Measurements from ENCODE around the gene OTX1. TPM values are rescaled to one million over a fixed set of nuclear protein-coding genes. Genes with fewer than 3 reads are reported as not detected.
"Not testable (repeated sequence)": the region's sequence is repeated elsewhere in the genome, so short reads cannot be mapped to it uniquely, and the experiment has no call there.

Gene OTX1
- under 1 TPM; 0.08 to 0.30 TPM for total RNA-seq

- Mint-ChIP-seq H3K27ac (no peak within 1 kb of the TSS), H3K4me1 (peaks cover 59% of the 10 kb centered on the region)
- POLR2A ChIA-PET, result no interaction called here
These were observed at the start of gene OTX1 for GRCh38 chr2:63050334-63051041. Gene OTX1 (plus strand): TSS chr2:63050830. CDS start chr2:63052991, 2,161 bp downstream.

GRCh38 chr2:63001576-63001975 is 49.1 kb upstream of the OTX1 start:
- no peak overlapping the region for H3K27ac Mint-ChIP-seq
- ChIA-PET CTCF (interaction anchor here (0.8 to 1.6 kb wide), 2 partner anchors 9 to 423 kb away, joined by 3 to 4 read pairs; no protein-coding TSS in a partner anchor), POLR2A (no interaction called here)
- H3K27me3 Mint-ChIP-seq, result no peaks in the 10 kb centered on the region
- H3K4me3 Mint-ChIP-seq, result no peak overlapping the region
- H3K36me3 Mint-ChIP-seq (ENCODE audit: low read depth), result peaks cover 2% of the 10 kb centered on the region
- H3K4me1 Mint-ChIP-seq, result no peaks in the 10 kb centered on the region
- H3K9me3 Mint-ChIP-seq, result no peaks in the 10 kb centered on the region
- no peak for DNase-seq

More at GRCh38 chr2:63050334-63051041, at the start of gene OTX1:
- CTCF ChIA-PET, result no interaction called here
- peak; percentile 70 for DNase-seq
- Mint-ChIP-seq H3K9me3 (no peaks in the 10 kb centered on the region), H3K36me3 (ENCODE audit: low read depth) (no peaks in the 10 kb centered on the region), H3K27me3 (peaks cover 81% of the 10 kb centered on the region), H3K4me3 (peak within 1 kb of the TSS; percentile 74)

- Mint-ChIP-seq H3K27ac (no peak overlapping the region), H3K4me3 (no peak overlapping the region), H3K27me3 (no peaks in the 10 kb centered on the region), H3K36me3 (ENCODE audit: low read depth) (no peaks in the 10 kb centered on the region), H3K4me1 (no peaks in the 10 kb centered on the region), H3K9me3 (no peaks in the 10 kb centered on the region)
- ChIA-PET POLR2A (no interaction called here), CTCF (interaction anchor here (1.6 kb wide), 1 partner anchor 422 kb away, joined by 3 read pairs; no protein-coding TSS in a partner anchor)
- DNase-seq, result no peak
These were observed 47.3 kb upstream of the OTX1 start for GRCh38 chr2:63003351-63003750.

- no peaks in the 10 kb centered on the region for H3K9me3 Mint-ChIP-seq
- H3K36me3 Mint-ChIP-seq (ENCODE audit: low read depth), result no peaks in the 10 kb centered on the region
- H3K27ac Mint-ChIP-seq, result no peak overlapping the region
- no peaks in the 10 kb centered on the region for H3K4me1 Mint-ChIP-seq
- POLR2A ChIA-PET, result no interaction called here
- CTCF ChIA-PET, result no interaction called here
- no peaks in the 10 kb centered on the region for H3K27me3 Mint-ChIP-seq
- DNase-seq, result no peak
- H3K4me3 Mint-ChIP-seq, result no peak overlapping the region
These were observed 42.7 kb upstream of the OTX1 start for GRCh38 chr2:63007813-63008458.

- Mint-ChIP-seq H3K4me1 (no peaks in the 10 kb centered on the region), H3K9me3 (no peaks in the 10 kb centered on the region), H3K27me3 (no peaks in the 10 kb centered on the region), H3K27ac (no peak overlapping the region), H3K36me3 (ENCODE audit: low read depth) (no peaks in the 10 kb centered on the region), H3K4me3 (no peak overlapping the region)
- POLR2A ChIA-PET, result no interaction called here
- DNase-seq, result no peak
- CTCF ChIA-PET, result no interaction called here
These were observed 41.8 kb upstream of the OTX1 start for GRCh38 chr2:63008838-63009237.

- Mint-ChIP-seq H3K4me1 (no peaks in the 10 kb centered on the region), H3K27ac (no peak overlapping the region), H3K9me3 (no peaks in the 10 kb centered on the region), H3K4me3 (no peak overlapping the region), H3K27me3 (no peaks in the 10 kb centered on the region), H3K36me3 (ENCODE audit: low read depth) (no peaks in the 10 kb centered on the region)
- CTCF ChIA-PET, result no interaction called here
- POLR2A ChIA-PET, result no interaction called here
- no peak for DNase-seq
These were observed 41.1 kb upstream of the OTX1 start for GRCh38 chr2:63009490-63009889.

GRCh38 chr2:63012541-63012940 is 38.1 kb upstream of the OTX1 start:
- no peaks in the 10 kb centered on the region for H3K27me3 Mint-ChIP-seq
- H3K36me3 Mint-ChIP-seq (ENCODE audit: low read depth), result no peaks in the 10 kb centered on the region
- DNase-seq, result no peak
- no peaks in the 10 kb centered on the region for H3K4me1 Mint-ChIP-seq
- POLR2A ChIA-PET, result no interaction called here
- no peaks in the 10 kb centered on the region for H3K9me3 Mint-ChIP-seq
- CTCF ChIA-PET, result no interaction called here
- no peak overlapping the region for H3K27ac Mint-ChIP-seq
- H3K4me3 Mint-ChIP-seq, result no peak overlapping the region

GRCh38 chr2:63013438-63013837 is 37.2 kb upstream of the OTX1 start:
- no peak for DNase-seq
- ChIA-PET POLR2A (no interaction called here), CTCF (no interaction called here)
- H3K36me3 Mint-ChIP-seq (ENCODE audit: low read depth), result no peaks in the 10 kb centered on the region
- no peaks in the 10 kb centered on the region for H3K27me3 Mint-ChIP-seq
- no peak overlapping the region for H3K4me3 Mint-ChIP-seq
- no peaks in the 10 kb centered on the region for H3K9me3 Mint-ChIP-seq
- no peaks in the 10 kb centered on the region for H3K4me1 Mint-ChIP-seq
- no peak overlapping the region for H3K27ac Mint-ChIP-seq

GRCh38 chr2:63015389-63015788 is 35.2 kb upstream of the OTX1 start:
- ChIA-PET CTCF (no interaction called here), POLR2A (no interaction called here)
- H3K27me3 Mint-ChIP-seq, result no peaks in the 10 kb centered on the region
- H3K9me3 Mint-ChIP-seq, result no peaks in the 10 kb centered on the region
- no peak for DNase-seq
- no peaks in the 10 kb centered on the region for H3K36me3 Mint-ChIP-seq (ENCODE audit: low read depth)
- H3K4me1 Mint-ChIP-seq, result no peaks in the 10 kb centered on the region
- H3K4me3 Mint-ChIP-seq, result no peak overlapping the region
- no peak overlapping the region for H3K27ac Mint-ChIP-seq

- ChIA-PET POLR2A (no interaction called here), CTCF (no interaction called here)
- Mint-ChIP-seq H3K27me3 (no peaks in the 10 kb centered on the region), H3K27ac (no peak overlapping the region), H3K9me3 (no peaks in the 10 kb centered on the region), H3K4me1 (no peaks in the 10 kb centered on the region), H3K4me3 (no peak overlapping the region), H3K36me3 (ENCODE audit: low read depth) (no peaks in the 10 kb centered on the region)
- DNase-seq, result no peak
These were observed 32.2 kb upstream of the OTX1 start for GRCh38 chr2:63018439-63018838.

GRCh38 chr2:63019686-63020085 is 30.9 kb upstream of the OTX1 start:
- CTCF ChIA-PET, result interaction anchor here (0.7 kb wide), 1 partner anchor 123 kb away, joined by 4 read pairs; no protein-coding TSS in a partner anchor
- H3K27ac Mint-ChIP-seq; H3K27me3 Mint-ChIP-seq; H3K4me3 Mint-ChIP-seq; H3K9me3 Mint-ChIP-seq; DNase-seq; H3K36me3 Mint-ChIP-seq (ENCODE audit: low read depth); H3K4me1 Mint-ChIP-seq; POLR2A ChIA-PET: not testable (repeated sequence)

- ChIA-PET CTCF (interaction anchor here (0.6 kb wide), 1 partner anchor 224 kb away, joined by 5 read pairs; no protein-coding TSS in a partner anchor), POLR2A (no interaction called here)
- Mint-ChIP-seq H3K27ac (no peak overlapping the region), H3K4me3 (no peak overlapping the region), H3K36me3 (ENCODE audit: low read depth) (no peaks in the 10 kb centered on the region), H3K9me3 (no peaks in the 10 kb centered on the region), H3K27me3 (no peaks in the 10 kb centered on the region), H3K4me1 (no peaks in the 10 kb centered on the region)
- DNase-seq, result no peak
These were observed 27.2 kb upstream of the OTX1 start for GRCh38 chr2:63023444-63023843.

GRCh38 chr2:63027220-63027619 is 23.4 kb upstream of the OTX1 start:
- H3K27me3 Mint-ChIP-seq, result no peaks in the 10 kb centered on the region
- CTCF ChIA-PET, result no interaction called here
- H3K4me1 Mint-ChIP-seq, result no peaks in the 10 kb centered on the region
- no peaks in the 10 kb centered on the region for H3K36me3 Mint-ChIP-seq (ENCODE audit: low read depth)
- no peak overlapping the region for H3K27ac Mint-ChIP-seq
- DNase-seq, result no peak
- H3K4me3 Mint-ChIP-seq, result no peak overlapping the region
- H3K9me3 Mint-ChIP-seq, result no peaks in the 10 kb centered on the region
- POLR2A ChIA-PET, result no interaction called here

GRCh38 chr2:63029058-63029457 is 21.6 kb upstream of the OTX1 start:
- CTCF ChIA-PET, result no interaction called here
- no peaks in the 10 kb centered on the region for H3K4me1 Mint-ChIP-seq
- no peaks in the 10 kb centered on the region for H3K36me3 Mint-ChIP-seq (ENCODE audit: low read depth)
- H3K4me3 Mint-ChIP-seq, result no peak overlapping the region
- no peak for DNase-seq
- POLR2A ChIA-PET, result no interaction called here
- no peak overlapping the region for H3K27ac Mint-ChIP-seq
- no peaks in the 10 kb centered on the region for H3K9me3 Mint-ChIP-seq
- no peaks in the 10 kb centered on the region for H3K27me3 Mint-ChIP-seq

Measured in activated CD4-positive, alpha-beta memory T cell treated with anti-CD3 and anti-CD28 coated beads, Interleukin-2, amount 10 ng/mL, durations not matched to agents 7 days and 5 days (primary cell).